Measurements from ENCODE around the gene GJC2.
A peak's percentile ranks its signal among the peaks of the same experiment; 100 is the strongest.
"Not testable (repeated sequence)": the region's sequence is repeated elsewhere in the genome, so short reads cannot be mapped to it uniquely, and the experiment has no call there.

GJC2 gene

DNA sequence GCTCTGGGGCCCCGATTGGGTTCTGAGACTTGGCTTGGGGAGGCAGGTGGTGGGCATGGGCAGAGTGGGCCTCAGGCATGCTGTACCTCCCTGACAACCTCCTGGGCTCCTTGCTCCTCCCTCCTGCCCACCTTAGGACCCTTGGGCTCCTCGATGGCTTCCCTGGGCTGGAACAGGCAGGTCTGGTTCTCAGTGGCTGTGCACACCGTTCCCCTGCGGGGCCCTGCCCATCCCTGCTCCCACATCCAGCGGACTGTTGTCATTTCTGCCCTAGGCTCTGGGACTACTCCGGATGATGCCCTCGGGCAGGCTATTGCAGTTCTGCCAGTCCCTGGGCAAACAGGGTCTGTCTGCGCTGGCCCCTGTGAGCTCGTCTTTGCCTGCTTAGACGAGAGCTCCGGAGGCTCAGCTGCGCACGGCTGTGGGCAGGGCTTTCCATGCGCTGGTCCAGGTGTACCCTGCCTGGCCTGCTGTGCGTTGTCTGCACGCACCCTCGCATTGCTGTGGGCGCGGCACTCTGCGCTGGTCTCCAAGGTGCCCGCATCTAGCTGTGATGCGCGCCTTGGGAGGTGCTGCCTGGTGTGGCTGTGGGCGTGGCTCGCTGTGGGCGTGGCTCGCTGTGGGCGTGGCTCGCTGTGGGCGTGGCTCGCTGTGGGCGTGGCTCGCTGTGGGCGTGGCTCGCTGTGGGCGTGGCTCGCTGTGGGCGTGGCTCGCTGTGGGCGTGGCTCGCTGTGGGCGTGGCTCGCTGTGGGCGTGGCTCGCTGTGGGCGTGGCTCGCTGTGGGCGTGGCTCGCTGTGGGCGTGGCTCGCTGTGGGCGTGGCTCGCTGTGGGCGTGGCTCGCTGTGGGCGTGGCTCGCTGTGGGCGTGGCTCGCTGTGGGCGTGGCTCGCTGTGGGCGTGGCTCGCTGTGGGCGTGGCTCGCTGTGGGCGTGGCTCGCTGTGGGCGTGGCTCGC, 24.1 kb downstream of the GJC2 start:
- DNase-seq (ENCODE audit: low read depth in 2 of 2): not testable (repeated sequence)

DNA sequence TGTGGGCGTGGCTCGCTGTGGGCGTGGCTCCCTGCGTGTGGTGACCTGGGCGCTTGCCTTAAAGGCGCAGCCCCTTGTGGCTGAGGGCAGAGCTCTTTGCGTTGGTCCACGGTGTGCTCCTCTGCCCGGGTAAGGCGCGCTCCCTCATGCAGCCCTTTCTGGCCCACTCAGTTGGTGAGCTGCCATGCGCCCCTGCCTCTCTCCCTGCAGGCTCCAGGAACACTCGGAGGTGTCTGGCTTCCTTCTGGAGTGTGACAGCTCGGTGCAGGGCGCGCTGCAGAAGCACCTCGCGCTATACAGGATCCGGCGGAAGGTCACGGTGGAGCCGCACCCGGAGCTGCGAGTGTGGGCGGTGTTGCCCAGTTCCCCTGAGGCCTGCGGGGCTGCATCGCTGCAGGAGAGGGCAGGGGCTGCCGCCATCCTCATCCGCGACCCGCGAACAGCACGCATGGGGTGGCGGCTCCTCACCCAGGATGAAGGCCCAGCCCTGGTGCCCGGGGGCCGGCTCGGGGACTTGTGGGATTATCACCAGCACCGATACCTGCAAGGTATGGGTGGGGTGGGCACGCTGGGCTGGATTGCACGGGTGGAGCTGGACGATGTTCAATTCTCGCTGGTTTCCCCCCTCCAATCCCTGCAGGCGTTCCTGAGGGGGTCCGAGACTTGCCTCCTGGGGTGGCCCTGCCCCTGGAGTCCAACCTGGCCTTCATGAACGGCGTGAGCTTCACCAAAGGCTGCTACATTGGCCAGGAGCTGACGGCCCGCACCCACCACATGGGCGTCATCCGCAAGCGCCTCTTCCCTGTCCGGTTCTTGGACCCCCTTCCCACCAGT, 25.0 kb downstream of the GJC2 start:
- DNase-seq (ENCODE audit: low read depth in 2 of 2): no peak

DNA sequence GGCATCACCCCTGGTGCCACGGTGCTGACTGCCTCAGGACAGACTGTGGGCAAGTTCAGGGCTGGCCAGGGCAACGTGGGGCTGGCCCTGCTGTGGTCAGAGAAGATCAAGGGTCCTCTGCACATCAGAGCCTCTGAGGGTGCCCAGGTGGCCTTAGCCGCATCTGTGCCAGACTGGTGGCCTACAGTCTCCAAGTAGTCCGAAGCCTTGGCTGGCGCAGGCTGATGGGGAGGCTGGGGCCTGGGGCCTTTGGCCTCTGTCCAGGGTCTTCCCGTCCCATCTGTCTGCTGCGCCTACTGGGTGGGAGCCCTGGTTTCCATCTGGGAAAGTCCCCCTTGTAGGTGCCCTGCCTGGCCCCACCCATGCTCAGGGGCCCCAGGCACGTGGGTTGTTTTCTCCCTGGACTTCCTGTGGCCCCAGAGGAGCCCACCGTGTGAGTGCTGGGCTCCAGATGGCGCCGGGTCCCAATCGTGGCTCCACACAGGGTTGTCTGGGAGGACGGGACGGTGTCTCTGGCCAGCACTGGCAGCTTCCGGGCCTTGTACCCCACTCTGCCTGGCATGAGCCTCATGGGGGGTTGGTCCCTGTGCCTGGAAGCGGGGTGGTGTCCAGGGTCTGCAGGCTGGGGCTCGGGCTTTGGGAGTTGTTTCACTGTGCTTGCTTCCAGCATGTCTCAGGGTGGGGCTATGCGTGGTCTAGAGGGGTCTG, 25.7 kb downstream of the GJC2 start:
- DNase-seq (ENCODE audit: low read depth in 2 of 2): no peak

DNA sequence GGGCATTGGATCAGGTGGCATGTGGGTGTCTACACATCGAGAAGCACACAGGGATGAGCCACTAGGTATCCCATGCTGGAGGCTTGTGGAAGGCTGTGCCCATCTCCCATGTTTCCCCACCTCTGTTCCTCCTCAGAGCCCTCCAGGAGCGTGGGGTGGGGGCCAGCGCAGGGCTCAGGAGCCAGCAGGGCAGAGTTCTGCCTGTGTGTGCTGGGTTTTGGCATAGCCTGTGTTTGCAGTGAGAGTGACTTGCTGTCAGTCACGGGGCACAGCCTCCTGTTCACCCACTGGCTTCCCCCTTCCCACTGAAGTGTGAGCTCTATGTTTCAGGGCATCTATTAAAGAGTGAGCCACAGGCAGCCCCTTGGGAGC, 26.3 kb downstream of the GJC2 start:
- no peak for DNase-seq (ENCODE audit: low read depth in 2 of 2)

DNA sequence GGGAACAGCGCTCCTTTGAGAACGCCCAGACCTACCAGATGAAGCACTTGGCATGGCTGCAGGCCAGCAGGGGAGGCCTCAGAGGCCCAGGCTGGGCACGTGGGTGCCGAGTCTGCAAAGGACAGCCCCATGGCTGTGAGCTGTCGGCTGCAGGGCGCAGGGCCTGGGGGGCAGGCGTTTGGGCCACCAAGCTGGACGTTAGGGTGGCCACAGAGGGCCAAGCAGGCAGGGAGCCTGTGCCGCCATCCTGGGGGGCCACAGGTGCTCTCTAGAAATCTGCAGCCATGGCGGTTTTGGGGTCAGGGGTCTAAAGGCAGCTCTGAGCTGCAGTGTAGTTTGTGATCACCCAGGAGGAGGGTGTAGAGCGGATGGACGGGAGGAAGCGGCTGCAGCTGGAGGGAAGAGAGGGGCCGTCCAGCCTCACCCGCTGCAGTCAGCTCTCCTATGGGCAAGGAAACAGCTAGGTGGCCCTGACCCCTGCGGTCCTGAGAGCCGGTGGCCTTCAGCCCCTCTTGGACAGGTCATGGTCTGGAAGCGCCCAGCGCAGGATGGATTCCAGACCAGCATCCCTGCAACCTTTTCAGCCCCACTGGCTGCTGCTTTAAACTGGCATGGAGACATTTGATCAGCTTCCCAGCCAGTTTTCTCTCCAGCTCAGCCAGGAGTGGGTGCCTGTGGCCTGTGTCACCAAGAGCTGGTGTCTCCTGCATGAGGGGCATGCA, 26.9 kb downstream of the GJC2 start:
- no peak for DNase-seq (ENCODE audit: low read depth in 2 of 2)

DNA sequence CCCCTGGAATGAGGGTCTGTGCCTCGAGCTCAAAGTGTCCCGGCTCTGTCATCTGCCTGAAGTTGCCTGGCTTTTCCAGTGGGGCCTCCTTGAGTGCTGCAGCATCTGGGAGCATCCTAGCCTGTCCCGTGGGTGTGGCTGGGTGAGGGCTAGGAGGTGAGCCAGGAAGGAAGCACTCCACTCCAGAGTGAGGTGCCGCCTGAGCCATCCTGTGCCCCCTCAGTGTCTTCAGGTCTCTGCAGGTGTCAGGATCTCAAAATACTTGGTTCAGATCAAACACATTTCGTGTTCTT, 27.4 kb downstream of the GJC2 start:
- DNase-seq (ENCODE audit: low read depth in 2 of 2): no peak

DNA sequence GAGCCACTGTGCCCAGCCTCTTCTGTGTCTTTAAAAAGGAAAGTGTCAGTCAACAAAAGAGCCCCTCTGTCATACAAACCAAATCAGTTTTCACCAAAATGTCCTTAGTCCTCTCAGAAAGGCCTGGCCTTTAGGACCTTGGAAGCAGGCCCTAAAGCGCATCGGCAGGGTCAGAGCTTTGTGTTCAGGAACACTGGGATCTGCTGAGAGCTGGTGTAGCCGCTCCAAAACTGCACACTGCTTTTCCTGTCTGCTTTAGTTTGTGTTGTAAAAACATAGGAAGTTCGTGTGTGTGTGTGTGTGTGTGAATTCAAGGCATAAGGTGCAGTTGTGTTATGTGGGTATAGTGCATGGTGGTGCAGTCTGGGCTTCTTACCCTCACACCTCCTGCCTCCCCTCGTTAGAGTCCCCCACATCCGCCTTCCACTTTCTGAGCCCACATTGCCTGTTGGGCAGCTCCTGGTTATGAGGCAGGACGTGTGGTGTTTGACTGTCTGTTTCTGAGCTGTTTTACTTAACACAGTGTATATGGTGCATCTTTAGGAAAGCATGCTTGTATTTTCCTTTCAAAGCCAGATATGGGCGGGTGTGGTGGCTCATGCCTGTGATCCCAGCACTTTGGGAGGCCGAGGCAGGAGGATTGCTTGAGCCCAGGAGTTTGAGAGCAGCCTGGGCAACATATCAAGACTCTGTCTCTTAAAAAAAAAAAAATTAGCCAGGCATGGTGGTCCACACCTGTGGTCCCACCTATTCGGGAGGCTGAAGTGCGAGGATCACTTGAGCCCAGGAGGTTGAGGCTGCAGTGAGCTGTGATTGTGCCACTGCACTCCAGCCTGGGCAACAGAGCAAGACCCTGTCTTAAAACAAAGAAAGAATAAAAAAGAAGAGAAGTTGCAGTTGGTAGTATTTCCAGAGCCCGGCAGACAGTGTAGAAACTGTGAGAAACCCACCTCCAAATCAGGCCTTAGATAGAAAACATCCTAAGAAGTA, 28.3 kb downstream of the GJC2 start:
- DNase-seq (ENCODE audit: low read depth in 2 of 2): no peak

DNA sequence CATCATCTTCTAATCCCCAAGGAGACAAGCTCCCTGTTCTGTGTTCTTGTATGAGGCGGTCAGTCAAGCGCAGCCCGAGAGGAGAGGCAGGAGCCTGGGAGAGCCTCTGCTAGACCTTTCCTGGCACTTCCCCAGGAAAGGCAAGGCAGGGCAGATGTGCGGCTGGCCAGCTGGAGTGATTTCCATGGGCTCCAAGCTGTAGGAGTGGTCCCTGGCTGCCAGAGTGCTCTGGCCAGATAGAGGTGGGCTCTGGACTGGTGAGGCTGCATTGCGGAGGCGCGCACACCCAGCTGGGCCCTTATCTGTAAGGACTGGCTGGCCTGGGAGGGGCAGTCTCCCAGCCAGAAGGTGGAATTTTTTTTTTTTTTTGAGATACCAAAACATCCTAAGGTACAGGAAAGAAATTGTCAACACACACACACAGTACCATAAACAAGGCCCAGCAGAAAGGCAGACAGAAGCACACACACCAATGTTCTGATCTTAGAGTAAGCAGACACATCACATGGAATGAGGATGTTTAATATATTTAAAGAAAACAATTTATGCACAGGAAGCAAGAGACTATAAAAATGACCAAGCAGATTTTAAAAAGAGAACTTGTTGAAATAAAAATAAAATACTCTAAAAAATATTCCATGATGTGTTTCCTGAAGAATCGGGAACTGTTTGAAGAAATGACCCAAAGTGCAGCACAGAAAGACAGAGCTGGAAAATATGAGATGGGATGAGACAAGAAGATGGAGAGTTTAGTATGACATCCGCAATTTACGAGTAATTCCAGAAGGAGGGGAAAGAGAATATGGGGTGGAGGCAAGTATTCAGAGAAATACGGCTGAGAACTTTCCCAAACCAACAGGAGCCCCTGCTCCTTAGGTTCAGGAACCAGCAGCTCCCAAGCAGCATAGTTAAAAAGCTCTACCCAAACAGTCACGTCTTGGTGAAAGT, 29.3 kb downstream of the GJC2 start:
- no peak for DNase-seq (ENCODE audit: low read depth in 2 of 2)

DNA sequence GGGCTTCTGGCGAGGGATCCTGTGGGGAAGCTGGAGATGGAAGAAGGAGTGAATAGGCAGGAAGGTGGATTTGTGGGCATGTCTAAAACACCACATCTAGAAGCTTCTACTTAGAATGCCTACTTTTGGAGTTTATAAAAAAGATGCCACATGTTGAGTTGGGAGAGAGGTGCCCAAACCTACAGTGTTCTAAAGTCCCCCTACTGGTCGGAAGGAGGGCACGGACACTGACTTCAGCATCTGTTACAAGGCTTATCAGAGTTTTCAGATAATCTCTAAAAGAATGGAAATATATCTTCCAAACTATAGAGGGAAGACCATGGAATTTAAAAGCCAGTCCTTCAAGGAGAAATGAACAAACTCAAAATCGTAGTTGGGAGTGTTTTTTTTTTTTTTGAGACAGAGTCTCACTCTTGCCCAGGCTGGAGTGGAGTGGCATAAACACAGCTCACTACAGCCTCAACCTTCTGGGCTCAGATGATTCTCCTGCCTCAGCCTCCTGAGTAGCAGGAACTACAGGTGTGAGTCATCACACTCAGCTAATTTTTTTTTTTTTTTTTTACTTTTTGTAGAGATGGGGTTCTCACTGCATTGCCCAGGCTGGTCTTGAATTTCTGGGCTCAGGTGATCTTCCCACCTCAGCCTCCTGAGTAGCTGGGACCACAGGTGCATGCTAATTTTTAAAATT, 30.7 kb downstream of the GJC2 start:
- DNase-seq (ENCODE audit: low read depth in 2 of 2): no peak

DNA sequence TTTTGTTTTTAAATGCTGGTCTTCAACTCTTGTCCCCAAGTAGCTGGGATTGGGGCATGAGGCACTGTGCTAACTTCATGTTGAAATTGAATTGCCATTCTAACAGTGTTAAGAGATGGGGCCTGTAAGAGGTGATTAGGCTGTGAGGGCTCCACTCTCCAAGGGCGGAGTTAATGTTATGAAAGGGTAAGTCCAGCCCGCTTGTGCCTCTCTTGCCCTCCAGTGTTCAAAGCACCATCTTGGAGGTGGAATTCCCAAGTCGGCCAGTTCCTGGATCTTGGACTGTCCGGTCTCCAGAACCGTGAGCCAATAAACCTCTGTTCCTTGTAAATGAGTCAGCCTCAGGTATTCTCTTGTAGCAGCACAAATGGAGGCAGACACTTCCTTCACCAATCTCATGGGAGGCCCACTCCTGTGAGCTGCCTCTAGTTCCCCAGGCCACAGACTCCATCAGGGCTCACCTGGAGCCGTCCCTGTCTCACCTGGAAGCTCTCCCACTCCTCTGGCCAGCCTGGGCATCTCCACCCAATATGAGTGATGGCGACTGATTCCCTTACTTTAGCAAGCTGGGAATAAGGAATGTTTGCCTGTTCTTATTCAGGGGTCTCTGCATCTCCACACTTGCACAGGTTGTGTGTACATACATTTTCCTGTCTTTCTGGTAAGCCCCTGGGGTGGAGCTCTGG, 31.4 kb downstream of the GJC2 start:
- DNase-seq (ENCODE audit: low read depth in 2 of 2): no peak

DNA sequence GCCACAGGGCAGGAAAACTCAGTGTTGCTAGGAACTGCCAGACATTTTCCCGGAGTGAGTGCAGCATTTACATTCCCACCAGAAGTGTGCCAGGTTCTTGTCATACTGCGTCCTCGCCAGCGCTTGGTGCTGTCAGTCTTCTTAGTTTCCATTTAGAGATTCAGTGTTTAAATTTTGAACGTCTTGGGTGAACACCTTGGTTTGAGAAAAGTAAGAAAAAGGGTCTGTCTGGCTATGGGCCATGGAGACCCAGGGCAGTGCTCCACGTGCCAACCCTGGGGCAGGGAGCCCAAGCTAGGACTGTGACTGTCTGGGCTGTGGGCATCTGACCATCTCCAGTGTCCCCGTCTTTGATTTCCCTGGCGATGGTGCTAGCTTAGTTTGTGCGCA, 31.9 kb downstream of the GJC2 start:
- no peak for DNase-seq (ENCODE audit: low read depth in 2 of 2)

DNA sequence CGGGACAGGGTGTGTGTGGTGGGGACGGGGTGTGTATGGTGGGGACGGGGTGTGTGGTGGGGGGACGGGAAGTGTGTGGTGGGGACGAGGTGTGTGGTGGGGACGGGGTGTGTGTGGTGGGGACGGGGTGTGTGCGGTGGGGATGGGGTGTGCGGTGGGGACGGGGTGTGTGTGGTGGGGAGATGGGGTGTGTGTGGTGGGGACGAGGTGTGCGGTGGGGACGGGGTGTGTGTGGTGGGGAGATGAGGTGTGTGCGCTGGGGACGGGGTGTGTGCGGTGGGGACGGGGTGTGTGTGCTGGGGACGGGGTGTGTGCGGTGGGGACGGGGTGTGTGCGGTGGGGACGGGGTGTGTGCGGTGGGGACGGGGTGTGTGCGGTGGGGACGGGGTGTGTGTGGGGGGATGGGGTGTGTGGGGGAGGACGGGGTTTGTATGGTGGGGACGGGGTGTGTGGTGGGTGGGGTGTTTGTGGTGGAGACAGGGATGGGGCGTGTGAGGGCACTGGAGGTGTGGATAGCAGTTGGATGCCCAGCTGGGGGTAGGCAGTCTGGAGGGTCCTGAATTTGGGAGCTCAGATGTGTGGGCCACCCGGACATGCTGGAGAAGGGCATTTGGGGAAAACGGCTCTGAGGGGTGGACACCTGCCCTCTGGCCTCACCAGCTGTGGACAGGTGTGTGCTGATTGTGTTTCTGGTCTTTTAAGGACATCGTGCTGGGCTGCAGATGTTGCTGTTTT, 32.7 kb downstream of the GJC2 start:
- DNase-seq (ENCODE audit: low read depth in 2 of 2): no peak

DNA sequence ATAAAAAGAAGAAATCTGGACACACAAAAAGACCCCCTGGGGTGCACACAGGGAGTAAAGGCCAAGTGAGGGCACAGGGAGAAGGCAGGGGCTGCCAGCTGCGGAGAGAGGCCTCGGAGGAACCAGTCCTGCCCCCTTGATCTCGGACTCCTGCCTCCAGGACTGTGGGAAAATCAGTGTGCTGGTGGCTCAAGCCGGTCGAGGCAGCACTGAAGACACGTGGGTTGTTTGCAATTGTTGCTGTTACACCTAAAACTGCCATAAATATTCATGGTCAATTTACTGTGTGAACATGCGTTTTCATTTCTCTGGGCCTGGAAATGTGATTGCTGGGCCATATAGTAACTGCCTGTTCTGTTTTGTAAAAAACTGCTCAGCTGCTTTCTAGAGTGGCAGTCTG, 34.4 kb downstream of the GJC2 start:
- no peak for DNase-seq (ENCODE audit: low read depth in 2 of 2)

DNA sequence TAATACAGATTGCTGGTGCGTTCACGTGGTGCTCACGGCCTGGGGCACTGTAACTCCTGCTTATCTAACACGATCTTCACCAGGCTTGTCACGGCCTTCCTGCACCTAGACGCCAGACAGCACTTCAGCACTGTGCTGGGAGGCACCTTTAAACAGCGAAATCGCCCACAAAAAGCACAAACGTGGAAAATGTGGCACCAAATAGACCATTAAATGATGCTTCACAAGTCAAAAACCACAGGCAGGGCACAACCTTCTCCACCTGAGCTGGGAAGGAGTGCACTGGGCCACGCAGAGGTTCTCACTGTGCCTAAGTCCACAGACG, 35.9 kb downstream of the GJC2 start:
- DNase-seq (ENCODE audit: low read depth in 2 of 2): peak in 1 of 2 donors; percentile 26

DNA sequence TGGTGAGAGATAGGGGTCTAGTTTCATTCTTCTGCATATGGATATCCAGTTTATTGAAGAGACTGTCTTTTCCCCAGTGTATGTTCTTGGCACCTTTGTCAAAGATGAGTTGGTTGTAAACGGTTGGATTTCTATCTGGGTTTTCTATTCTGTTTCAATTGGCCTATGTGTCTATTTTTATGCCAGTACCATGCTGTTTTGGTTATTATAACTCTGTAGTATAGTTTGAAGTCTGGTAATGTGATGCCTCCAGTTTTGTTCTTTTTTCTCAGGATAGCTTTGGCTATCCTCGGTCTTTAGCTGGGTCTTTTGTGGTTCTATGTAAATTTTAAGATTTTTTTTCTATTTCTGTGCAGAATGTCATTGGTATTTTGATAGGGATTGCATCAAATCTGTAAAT, 38.5 kb downstream of the GJC2 start:
- DNase-seq (ENCODE audit: low read depth in 2 of 2): not testable (repeated sequence)

DNA sequence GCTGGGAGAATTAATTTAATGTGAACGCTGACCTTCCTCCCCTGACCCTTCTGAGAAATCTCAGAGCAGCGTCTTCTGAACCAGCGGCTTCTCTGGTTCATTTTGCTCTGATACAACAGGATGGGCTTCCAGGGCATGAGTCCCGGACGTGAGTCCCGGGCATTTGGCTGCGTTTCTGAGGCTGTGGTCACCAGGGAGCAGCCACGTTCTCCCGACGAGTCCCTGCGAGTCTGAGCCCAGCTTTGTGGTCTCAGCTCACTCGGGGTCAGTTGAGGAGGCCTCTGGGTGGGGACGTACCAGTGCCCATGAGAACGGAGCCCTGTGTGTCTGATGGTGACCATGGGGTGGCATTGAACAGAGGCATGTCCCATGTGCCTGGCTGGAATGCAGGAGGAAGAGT, 40.5 kb downstream of the GJC2 start:
- no peak for DNase-seq (ENCODE audit: low read depth in 2 of 2)

DNA sequence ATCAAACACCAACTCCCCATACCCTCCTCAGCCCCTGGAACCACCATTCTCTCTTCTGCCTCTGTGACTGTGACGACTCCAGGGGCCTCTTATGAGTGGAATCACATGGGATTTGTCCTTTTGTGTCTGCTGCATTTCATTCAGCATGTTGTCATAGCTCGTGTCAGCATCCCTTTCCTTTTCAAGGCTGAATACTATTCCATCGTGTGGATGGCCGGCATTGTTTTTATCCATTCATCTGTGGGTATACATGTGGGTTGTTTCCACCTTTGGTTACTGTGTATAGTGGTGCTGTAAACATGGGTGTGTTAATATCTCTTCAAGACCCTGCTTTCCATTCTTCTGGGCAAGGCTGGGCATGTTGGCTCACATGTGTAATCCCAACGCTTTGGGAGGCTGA, 41.0 kb downstream of the GJC2 start:
- no peak for DNase-seq (ENCODE audit: low read depth in 2 of 2)

DNA sequence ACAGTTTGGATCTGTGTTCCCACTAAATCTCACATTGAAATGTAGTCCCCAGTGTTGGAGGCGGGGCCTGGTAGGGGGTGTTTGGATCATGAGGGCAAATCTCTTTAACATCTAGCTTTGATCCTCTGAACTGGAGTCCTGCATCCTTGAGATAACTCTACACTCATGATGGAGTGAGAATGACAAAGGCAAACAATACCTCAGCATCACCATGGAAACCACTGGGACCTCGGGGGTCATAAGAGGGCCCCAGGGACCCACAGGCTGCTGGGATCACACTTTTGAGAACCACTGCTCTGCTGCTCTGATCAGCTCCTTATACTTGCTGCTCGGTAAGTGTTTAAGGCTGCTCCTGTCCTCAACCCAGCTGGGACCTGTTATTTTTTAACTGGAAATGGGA, 44.7 kb downstream of the GJC2 start:
- DNase-seq (ENCODE audit: low read depth in 2 of 2): no peak

Measured in stimulated activated CD8-positive, alpha-beta memory T cell treated with anti-CD3 and anti-CD28 coated beads, Interleukin-7, amount 100 ng/mL, for 1 hour (primary cell).